ENCODE data around the gene TGFBR3L.

GRCh38 chr19:7888145-7888825 is 26.3 kb upstream of the TGFBR3L start, which contains the start of gene LRRC8E:
- peak; percentile 88 for TF ChIP-seq POLR2A (IDR thresholded peaks at IDR 0.05; ENCODE audit: low read depth, low read length)
- no peak for TF ChIP-seq CTCF (conservative IDR thresholded peaks at IDR 0.05; ENCODE audit: low read depth, low read length)
- TF ChIP-seq NFE2L2 (IDR thresholded peaks at IDR 0.05; ENCODE audit: low read depth, low read length), result no peak
- TF ChIP-seq MXI1 (IDR thresholded peaks at IDR 0.05; ENCODE audit: borderline replicate concordance, low read depth, low read length), result no peak
- no peak for TF ChIP-seq RAD21 (IDR thresholded peaks at IDR 0.05; ENCODE audit: low read length)
- TF ChIP-seq, protein P1, sequence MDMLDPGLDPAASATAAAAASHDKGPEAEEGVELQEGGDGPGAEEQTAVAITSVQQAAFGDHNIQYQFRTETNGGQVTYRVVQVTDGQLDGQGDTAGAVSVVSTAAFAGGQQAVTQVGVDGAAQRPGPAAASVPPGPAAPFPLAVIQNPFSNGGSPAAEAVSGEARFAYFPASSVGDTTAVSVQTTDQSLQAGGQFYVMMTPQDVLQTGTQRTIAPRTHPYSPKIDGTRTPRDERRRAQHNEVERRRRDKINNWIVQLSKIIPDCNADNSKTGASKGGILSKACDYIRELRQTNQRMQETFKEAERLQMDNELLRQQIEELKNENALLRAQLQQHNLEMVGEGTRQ (IDR thresholded peaks at IDR 0.05; ENCODE audit: low read depth, low read length), result no peak
- TF ChIP-seq FOS (IDR thresholded peaks at IDR 0.05; ENCODE audit: low read depth, low read length), result no peak
- TF ChIP-seq MAZ (IDR thresholded peaks at IDR 0.05; ENCODE audit: borderline replicate concordance, low read depth, low read length), result peak; percentile 36; the same call in 1 of the 2 replicates
- TF ChIP-seq RCOR1 (IDR thresholded peaks at IDR 0.05; ENCODE audit: insufficient replicate concordance, low read length), result no peak
- TF ChIP-seq BHLHE40 (IDR thresholded peaks at IDR 0.05; ENCODE audit: low read depth, low read length), result no peak
- no peak for TF ChIP-seq MAFK (IDR thresholded peaks at IDR 0.05; ENCODE audit: low read depth, low read length)
- TF ChIP-seq CHD1 (IDR thresholded peaks at IDR 0.05; ENCODE audit: low read depth, low read length), result no peak

Measured in IMR-90 (cell line).